GM18907 (cell line): ENCODE results near the gene FUT6.

Experiments
- ATAC-seq: cut with Tn5 transposase; IDR thresholded peaks from one replicate; pipeline ENCODE4 v1.9.1; 2021; ENCODE audit warnings: mild to moderate bottlenecking, moderate library complexity; ENCODE audit not compliant: unreplicated experiment

Gene FUT6

GRCh38 chr19:5828661-5829566 lies 10.6 kb downstream of the FUT6 start:
- no peak for ATAC-seq

- ATAC-seq: peak; percentile 64
These were observed 11.4 kb downstream of the FUT6 start for GRCh38 chr19:5827891-5828660.

- no peak for ATAC-seq
These were observed 12.1 kb downstream of the FUT6 start for GRCh38 chr19:5827342-5827890.

- ATAC-seq: no peak
These were observed 12.8 kb downstream of the FUT6 start for GRCh38 chr19:5826531-5827341.

GRCh38 chr19:5825178-5825577 lies 14.3 kb downstream of the FUT6 start:
- no peak for ATAC-seq

- ATAC-seq: no peak
These were observed 14.8 kb downstream of the FUT6 start for GRCh38 chr19:5824751-5825150.

GRCh38 chr19:5823579-5824281 lies 15.8 kb downstream of the FUT6 start:
- ATAC-seq: no peak

GRCh38 chr19:5822181-5822844 lies 17.2 kb downstream of the FUT6 start:
- no peak for ATAC-seq

- no peak for ATAC-seq
These were observed 17.9 kb downstream of the FUT6 start for GRCh38 chr19:5821521-5822180.

- no peak for ATAC-seq
These were observed 18.7 kb downstream of the FUT6 start for GRCh38 chr19:5820785-5821184.

- ATAC-seq: no peak
These were observed 20.9 kb downstream of the FUT6 start for GRCh38 chr19:5818594-5818993.

GRCh38 chr19:5817218-5817617 lies 22.3 kb downstream of the FUT6 start:
- no peak for ATAC-seq

GRCh38 chr19:5814852-5815246 lies 24.7 kb downstream of the FUT6 start:
- ATAC-seq: no peak

GRCh38 chr19:5814123-5814851 lies 25.2 kb downstream of the FUT6 start:
- no peak for ATAC-seq

- ATAC-seq: no peak
These were observed 28.4 kb downstream of the FUT6 start for GRCh38 chr19:5811117-5811516.

- ATAC-seq: no peak
These were observed 30.0 kb downstream of the FUT6 start for GRCh38 chr19:5809469-5809868.

- ATAC-seq: no peak
These were observed 30.4 kb downstream of the FUT6 start for GRCh38 chr19:5809053-5809452.

- ATAC-seq: no peak
These were observed 31.2 kb downstream of the FUT6 start for GRCh38 chr19:5808120-5808816.
